HUDEP-2 (cell line): ENCODE measurements around the gene DOK3.
"Not testable (repeated sequence)": the region's sequence is repeated elsewhere in the genome, so short reads cannot be mapped to it uniquely, and the experiment has no call there.

Experiments
- DNase-seq, 76 experiments: peaks; one replicate each; lab custom pipeline; 2025; ENCODE audit not compliant: unreplicated experiment in 76 of 76; lab: John Stamatoyannopoulos, UW

DOK3 gene

GRCh38 chr5:177536386-177536785, 26.8 kb upstream of the DOK3 start:
- DNase-seq, result no peak

DNA sequence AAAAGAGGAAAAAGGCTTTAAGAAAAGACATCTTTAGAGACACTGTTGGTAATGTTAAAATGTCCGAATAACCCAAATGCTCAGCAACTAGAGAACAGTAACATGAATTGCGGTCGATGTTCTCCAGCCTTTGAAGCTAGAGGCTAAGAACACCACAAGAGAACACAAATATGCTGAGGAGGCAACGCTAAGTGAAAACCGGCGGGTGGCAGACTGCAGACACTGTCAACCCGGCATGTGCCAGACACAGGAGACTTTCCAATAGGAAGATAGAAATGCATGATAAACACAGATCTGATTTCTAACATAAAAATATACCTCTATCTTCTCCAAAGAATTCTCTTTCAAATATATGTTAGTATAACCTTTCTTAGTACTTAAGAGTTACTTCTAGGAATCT, 25.5 kb upstream of the DOK3 start:
- DNase-seq, result no peak

DNA sequence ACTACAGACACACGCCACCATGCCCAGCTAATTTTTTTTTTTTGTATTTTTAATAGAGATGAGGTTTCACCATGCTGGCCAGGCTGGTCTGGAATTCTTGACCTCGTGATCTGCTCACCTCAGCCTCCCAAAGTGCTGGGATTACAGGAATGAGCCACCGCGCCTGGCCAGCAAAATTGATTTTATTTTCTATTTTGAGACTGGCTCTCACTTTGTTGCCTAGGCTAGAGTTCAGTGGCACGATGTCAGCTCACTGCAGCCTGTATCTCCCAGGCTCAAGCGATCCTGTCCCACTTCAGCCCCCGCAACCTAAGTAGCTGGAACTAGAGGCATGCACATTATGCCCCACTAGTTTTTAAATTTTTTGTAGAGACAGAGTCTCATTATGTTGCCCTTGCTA, 24.8 kb upstream of the DOK3 start:
- not testable (repeated sequence) for DNase-seq

- DNase-seq, result no peak
These were observed 21.7 kb upstream of the DOK3 start for GRCh38 chr5:177531209-177531940.

DNA sequence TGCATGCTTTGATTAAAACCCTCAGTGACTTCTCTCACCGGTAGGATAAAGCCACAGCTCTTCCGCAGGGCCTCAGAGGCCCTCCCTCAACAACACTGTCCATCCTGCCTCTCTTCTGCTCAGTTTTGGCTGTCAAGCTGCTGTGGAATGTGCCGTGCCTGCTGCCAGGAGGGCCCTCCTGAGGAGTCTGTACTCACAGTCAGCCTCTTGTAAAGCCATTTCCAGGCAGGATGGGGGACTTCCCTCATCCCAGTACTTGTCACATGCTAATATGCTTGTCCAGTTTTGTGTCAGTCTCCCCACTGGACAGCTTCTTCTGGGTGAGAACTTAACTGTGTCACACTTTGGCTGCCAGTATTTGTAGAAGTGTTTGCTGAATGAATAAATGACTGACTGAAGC, 21.0 kb upstream of the DOK3 start:
- no peak for DNase-seq

GRCh38 chr5:177529247-177530203, 19.9 kb upstream of the DOK3 start:
- DNase-seq, result peak in 68 of 76 experiments; percentile 6 to 79 (median 53)

GRCh38 chr5:177528631-177529030, 19.0 kb upstream of the DOK3 start:
- DNase-seq, result no peak

GRCh38 chr5:177527595-177527994, 18.0 kb upstream of the DOK3 start:
- DNase-seq, result no peak

GRCh38 chr5:177526791-177527190, 17.2 kb upstream of the DOK3 start:
- DNase-seq, result no peak

DNA sequence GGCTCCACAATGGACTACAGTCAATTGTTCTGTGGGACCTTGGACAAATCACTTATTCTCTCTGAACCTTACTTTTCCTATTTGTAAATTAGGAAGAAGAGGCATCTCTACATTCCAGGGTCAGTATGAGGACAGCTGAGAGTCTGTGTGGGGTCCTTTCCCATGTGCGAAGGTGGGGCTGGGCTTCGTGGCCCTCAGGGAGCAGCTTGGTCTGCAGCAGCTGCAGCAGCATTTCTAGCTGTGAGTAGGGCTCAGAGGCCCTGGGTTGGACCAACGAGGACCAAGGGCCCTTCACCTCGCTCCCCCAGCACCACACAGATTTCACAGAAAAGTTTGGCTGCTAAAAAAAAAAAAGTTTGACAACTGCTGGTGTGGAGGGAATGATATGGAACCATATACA, 16.6 kb upstream of the DOK3 start:
- no peak for DNase-seq

DNA sequence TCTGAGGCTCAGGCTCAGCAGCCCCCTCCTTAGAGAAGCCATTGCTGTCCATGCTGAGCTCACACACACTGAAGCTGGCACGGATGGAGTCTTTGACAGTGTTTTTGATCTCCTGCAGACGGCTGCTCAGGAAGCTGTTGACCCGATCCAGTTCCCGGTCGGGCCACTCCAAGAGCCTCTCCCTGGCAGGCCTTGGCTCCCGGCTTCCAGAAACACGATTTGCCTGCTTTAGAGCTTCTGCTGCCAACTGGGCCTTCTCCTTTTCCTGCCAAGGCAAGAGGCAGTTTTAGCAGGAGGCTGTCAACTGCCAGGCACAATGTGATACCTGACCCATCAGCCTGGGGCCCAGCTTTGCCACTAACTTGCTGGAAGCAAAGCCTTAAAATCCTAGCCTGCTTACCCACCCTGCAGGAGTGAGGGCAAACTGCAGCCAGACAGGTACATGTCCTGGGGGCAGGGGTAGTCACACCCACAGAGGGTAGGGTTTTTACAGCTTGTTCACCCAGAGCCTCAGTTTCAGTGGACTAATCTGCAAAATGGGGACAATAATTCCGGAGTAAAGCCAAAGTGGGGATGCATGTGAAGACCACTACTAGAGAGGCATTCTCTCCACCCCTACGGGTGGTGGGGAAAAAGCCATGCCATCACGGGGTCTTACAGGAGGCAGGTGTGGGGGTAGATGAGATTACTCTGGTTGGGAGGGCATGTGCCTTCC, 15.5 kb upstream of the DOK3 start:
- no peak for DNase-seq

DNA sequence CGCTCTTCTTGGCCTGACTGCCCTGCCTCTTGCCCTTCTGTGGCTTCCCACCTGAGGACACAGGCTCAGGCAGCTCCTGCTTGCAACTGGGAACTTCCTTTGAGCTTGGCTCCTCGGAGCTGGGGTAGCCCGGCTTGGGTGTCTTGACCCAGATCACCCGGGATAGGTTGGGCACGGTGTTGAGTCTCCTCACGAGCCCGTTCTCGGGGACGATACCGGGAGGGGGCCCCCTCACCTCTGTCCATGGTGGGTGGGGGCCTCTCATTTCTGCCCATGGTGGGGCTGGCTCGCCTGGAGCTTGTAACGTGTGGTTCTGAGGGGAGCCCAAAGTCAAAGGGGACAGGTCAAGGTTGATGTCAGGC, 14.9 kb upstream of the DOK3 start:
- no peak for DNase-seq

DNA sequence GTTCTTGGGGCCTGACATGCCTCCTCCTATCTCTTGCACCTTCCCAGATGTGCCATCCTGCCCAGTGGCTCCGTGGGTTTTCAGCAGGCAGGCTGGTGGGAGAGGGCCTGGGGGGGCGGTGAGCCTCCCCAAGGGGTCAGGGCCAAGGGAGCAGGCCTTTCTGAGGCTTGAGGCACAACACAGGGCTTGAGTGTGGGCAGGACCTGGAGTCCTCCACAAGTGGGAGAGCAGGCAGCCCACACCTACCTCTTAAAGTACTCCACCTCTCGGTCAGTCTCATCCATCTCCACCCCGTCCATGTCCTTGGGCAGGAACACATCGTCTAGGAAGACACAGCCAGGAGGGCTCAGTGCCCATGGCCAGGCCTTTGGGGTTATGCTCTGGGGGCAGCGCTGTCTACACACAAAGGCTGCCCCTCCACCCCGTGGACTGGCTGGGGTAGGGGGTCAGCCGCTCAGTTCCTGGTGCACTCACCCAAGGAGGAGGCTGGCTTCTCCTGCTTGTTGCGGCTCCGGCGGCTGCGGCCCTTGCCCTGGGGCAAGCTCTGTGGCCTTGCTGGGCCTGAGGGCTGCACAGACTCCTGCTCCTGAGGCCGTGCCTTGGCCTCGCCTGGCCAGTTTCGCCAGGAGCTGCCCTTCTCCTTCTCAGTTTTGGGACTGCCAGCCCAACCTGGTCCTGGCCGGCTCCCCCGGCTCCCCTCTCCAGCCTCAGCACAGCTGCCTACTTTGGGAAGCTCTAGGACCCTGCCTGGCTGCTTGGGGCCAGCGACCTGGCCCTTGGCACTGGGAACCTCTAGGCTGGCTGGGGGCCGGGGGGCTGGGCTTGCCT, 14.3 kb upstream of the DOK3 start:
- DNase-seq, result no peak

DNA sequence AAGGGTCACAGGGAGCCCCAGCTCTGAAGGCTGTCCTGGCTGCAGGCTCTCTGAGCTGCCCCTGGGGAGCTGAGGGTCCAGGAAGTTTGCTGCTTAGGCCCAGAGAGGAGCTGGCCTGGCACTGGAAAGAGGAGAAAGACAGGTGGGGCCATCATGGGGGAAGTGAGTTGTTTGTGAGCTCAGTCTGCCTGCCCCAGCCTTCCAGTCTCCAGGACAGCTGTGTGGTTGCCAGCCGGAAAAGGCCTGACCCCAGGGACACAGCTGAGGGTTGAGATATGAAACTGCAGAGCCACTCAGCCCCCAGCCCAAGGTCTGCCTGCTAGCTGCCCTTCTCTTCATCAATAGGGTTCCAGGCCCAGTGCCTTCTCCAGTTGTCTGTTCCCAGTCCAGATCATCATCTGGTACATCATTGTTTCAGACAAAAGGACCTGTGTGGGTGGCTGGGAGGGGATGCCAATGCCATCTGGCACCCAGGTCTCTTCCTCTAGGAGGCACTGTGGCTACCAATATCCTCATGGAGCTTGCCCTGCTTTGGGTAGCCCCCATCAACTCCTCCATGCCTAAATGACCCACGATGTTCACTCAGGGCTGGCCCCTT, 11.4 kb upstream of the DOK3 start:
- no peak for DNase-seq

DNA sequence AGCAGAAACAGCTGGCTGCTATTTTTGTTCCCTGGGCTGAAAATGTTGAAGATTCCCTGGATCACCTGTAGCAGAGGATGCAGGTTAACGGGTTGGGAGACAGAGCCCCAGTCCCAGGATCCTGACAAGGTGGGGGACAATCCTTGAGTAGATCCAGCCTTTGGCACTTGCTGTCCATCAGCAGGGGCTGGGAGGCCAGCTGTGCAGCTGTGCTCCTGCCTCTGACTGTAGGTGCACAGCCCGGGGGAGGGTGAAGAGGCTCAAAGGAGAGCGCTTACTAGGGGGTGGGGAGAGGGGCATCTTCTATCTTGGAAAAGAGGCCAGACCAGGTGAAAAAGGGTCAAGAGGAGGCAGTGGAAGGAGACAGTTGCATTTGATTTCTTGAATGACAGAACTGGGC, 10.6 kb upstream of the DOK3 start:
- no peak for DNase-seq

DNA sequence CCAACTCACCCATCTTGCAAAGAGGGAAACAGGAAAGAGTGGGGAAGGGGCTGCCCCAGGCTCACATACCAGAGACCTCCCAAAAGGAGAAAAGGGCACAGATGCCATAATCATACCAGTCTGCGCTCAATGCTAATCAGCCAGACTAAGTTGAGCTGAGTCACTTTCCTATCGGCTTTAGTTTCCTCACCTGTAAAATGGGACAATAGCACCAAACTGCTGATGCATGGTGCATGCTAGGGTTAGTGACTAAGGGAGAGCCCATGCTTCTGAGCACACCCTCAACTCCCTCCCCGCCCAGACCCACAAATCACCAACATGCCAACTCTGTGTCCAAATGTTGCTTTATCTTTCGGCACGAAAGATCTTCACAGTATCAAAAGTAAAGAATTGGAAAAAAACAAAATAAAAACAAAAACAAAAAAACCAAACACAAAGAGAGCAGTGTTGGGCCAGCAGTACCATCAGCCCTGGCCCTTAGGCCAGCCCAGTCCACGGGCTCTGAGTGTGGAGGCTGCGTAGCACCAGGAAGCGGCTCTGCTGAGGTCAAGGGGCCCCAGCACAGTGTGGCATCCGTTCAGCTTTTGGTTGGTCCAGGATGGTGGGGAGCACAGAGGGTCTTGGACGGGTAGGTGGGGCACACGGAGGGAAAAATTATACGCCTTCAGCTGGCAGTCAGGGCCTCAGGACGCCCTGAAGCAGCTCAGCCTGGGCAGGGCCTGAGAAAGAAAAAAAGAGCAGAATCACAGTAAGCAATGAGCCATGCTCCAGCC, 10.0 kb upstream of the DOK3 start:
- no peak for DNase-seq

- peak; percentile 62 to 98 (median 94) for DNase-seq
These were observed 7.3 kb upstream of the DOK3 start, which contains the start of gene DDX41 for GRCh38 chr5:177516601-177517568. Gene DDX41, minus strand, starts transcription at chr5:177516961. Its CDS starts 16 bp downstream, at chr5:177516945.

DNA sequence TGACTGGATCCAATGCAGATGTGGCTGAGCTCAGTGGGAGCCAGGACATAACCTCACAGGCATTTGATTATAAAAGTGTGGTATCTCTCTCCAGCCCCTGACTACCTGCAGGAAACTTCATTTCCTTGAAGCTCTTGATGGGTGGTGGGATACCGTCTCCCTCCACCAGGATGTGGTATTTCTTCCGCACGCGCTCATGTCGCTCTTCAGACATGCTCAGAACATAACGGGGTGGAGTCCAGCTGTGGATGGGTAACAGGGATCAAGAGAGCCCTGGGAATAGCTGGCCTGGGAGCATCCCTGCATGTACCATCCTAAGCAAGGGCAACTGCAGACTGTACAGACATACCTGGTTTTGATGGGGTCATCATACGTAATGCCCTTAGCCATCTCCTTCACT, 6.0 kb upstream of the DOK3 start:
- no peak for DNase-seq
